Loucy (cell line): Measurements from ENCODE around the gene BCL2L15.

Experiments used
- EZH2phosphoT487 ChIP-seq: fragments of 200-600 bp; IDR thresholded peaks from 2 replicates; pipeline ENCODE4 v1.6.1; 2018; ENCODE audit warnings: antibody characterized with exemption, mild to moderate bottlenecking, moderate library complexity, borderline replicate concordance
- TF ChIP-seq, protein P1 (sequence below): fragments of 200-600 bp; sonication (generic); conservative IDR thresholded peaks from 2 replicates; pipeline ENCODE4 v1.5.1; 2014; ENCODE audit warnings: mild to moderate bottlenecking, antibody characterized with exemption, low read length

DNA sequence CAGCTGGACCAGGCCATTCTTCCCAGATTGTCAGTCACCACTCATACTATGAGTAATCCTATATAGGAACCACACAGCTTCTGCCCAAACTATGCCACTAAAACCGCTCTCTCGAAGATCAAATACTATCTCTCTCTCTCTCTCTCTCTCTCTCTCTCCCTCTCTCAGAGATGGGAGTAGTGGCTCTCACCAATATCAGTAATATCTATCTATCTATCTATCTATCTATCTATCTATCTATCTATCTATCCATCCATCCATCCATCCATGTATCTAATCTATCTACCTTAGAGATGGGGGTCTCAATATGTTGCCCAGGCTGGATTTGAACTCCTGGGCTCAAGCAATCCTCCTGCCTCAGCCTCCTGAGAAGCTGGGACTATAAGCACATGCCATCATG is 37.1 kb upstream of the BCL2L15 start:
- TF ChIP-seq, protein P1, sequence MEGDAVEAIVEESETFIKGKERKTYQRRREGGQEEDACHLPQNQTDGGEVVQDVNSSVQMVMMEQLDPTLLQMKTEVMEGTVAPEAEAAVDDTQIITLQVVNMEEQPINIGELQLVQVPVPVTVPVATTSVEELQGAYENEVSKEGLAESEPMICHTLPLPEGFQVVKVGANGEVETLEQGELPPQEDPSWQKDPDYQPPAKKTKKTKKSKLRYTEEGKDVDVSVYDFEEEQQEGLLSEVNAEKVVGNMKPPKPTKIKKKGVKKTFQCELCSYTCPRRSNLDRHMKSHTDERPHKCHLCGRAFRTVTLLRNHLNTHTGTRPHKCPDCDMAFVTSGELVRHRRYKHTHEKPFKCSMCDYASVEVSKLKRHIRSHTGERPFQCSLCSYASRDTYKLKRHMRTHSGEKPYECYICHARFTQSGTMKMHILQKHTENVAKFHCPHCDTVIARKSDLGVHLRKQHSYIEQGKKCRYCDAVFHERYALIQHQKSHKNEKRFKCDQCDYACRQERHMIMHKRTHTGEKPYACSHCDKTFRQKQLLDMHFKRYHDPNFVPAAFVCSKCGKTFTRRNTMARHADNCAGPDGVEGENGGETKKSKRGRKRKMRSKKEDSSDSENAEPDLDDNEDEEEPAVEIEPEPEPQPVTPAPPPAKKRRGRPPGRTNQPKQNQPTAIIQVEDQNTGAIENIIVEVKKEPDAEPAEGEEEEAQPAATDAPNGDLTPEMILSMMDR: no peak
- no peak for TF ChIP-seq EZH2phosphoT487
